Esophagus squamous epithelium (tissue), 5 donors: ENCODE results near the gene ATRNL1. TPM values are rescaled to one million over a fixed set of nuclear protein-coding genes. Genes with fewer than 3 reads are reported as not detected.

ENCODE experiments used
- DNase-seq: peaks from one replicate; lab custom pipeline; 2025; lab: John Stamatoyannopoulos, UW
- H3K27ac ChIP-seq, 4 donors: fragments of 200-600 bp; sonication (generic); one replicate each; pipeline ENCODE4 v1.5.1; 2016 to 2019; ENCODE audit warnings: mild to moderate bottlenecking in 1 of 4
- H3K27me3 ChIP-seq, 4 donors: fragments of 200-600 bp; sonication (generic); 1 replicate in 3 of 4; 2 replicates in 1 of 4; pipeline versions ENCODE4 v1.5.1 to v1.6.0; 2017 to 2021; ENCODE audit warnings: antibody characterized with exemption in 1 of 4
- H3K36me3 ChIP-seq, 3 donors: fragments of 200-600 bp; sonication (generic); one replicate each; pipeline ENCODE4 v1.5.1; 2016 to 2019
- H3K4me1 ChIP-seq, 3 donors: fragments of 200-600 bp; sonication (generic); one replicate each; pipeline ENCODE4 v1.5.1; 2017 to 2019
- H3K4me3 ChIP-seq, 4 donors: fragments of 200-600 bp; sonication (generic); 1 replicate in 3 of 4; 2 replicates in 1 of 4; pipeline ENCODE4 v1.5.1; 2016 to 2019; ENCODE audit warnings: mild to moderate bottlenecking in 2 of 4, moderate library complexity in 1 of 4
- H3K9me3 ChIP-seq, 3 donors: fragments of 200-600 bp; sonication (generic); one replicate each; pipeline ENCODE4 v1.5.1; 2016 to 2019
- POLR2A ChIP-seq, 4 donors: fragments of 450-650 bp; IDR thresholded peaks; one replicate each; pipeline ENCODE4 v1.6.1; 2017; ENCODE audit warnings: antibody characterized with exemption in 4 of 4, mild to moderate bottlenecking in 4 of 4, moderate library complexity in 3 of 4
- WGBS, 2 donors: methylation state at CpG; one replicate each; pipeline ENCODE4 v1.1.5; 2018; 5-methylcytosine and 5-hydroxymethylcytosine counted together
- intact Hi-C: fragments of 100-400 bp; cut with DNase I; formaldehyde crosslinking; loops from one replicate; pipeline ENCODE4 v1.15.0; 2022
- total RNA-seq, 4 donors: library from RNA; depleted of rRNA; stranded (reverse); fragments of >200 nt; gene quantifications; one replicate each; pipeline ENCODE4 v1.1.0, GENCODE V29; 2016
- TF ChIP-seq, protein P1 (sequence below), 6 experiments: fragments of 450-650 bp in 4 of 6; fragments of 200-600 bp in 2 of 6; sonication (generic) in 2 of 6; IDR thresholded peaks; one replicate each; pipeline ENCODE4 v1.5.1; 2016 to 2019; ENCODE audit warnings: antibody characterized with exemption in 6 of 6, mild to moderate bottlenecking in 4 of 6, moderate library complexity in 4 of 6
- donor health status: DM: yes; HTN: yes; CAD: no.

Gene ATRNL1
- total RNA-seq, 4 donors from 2014 or later: 0.64 to 15.1 (median 2.6) TPM

DNA sequence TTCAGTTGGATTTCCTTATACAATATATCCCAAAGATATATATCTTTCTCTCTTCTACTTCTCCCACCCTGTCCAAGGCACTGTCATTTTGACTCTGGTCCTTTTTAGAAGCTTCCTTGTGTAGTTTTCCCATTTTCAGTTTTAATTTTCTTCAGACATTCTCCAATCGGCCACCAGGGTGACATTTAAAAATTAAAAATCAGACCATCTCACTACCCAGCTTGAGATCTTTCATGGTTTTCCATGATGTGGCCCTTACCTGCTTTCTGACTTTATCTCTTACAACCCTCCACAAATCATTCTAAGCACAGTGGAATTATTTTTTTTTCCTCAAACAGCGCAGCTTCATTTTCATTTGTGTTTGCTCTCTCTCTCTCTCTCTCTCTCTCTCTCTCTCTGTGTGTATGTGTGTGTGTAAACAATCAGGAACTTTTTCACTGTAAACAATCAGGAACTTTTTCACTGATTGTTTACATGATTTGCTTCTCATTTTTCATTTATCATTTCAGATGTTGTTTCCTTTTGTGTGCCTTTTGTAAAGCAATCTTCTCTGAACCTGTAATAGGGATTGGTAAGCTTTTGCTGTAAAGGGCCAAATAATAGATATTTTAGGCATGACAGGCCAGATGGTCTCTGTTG is 348.9 kb downstream of the ATRNL1 start:
- 44 to 45% methylated on average over 2 of the region's 2 CpGs for WGBS, 2 donors
- no peaks in the 10 kb centered on the region for H3K4me1 ChIP-seq
- no peak for DNase-seq
- H3K27ac ChIP-seq: no peak overlapping the region
- H3K36me3 ChIP-seq: no peaks in the 10 kb centered on the region
- H3K9me3 ChIP-seq: no peaks in the 10 kb centered on the region
- TF ChIP-seq, protein P1, sequence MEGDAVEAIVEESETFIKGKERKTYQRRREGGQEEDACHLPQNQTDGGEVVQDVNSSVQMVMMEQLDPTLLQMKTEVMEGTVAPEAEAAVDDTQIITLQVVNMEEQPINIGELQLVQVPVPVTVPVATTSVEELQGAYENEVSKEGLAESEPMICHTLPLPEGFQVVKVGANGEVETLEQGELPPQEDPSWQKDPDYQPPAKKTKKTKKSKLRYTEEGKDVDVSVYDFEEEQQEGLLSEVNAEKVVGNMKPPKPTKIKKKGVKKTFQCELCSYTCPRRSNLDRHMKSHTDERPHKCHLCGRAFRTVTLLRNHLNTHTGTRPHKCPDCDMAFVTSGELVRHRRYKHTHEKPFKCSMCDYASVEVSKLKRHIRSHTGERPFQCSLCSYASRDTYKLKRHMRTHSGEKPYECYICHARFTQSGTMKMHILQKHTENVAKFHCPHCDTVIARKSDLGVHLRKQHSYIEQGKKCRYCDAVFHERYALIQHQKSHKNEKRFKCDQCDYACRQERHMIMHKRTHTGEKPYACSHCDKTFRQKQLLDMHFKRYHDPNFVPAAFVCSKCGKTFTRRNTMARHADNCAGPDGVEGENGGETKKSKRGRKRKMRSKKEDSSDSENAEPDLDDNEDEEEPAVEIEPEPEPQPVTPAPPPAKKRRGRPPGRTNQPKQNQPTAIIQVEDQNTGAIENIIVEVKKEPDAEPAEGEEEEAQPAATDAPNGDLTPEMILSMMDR (IDR thresholded peaks at IDR 0.05): no peak
- no peak overlapping the region for H3K4me3 ChIP-seq
- intact Hi-C loops: no loop called here
- no peaks in the 10 kb centered on the region for H3K27me3 ChIP-seq

DNA sequence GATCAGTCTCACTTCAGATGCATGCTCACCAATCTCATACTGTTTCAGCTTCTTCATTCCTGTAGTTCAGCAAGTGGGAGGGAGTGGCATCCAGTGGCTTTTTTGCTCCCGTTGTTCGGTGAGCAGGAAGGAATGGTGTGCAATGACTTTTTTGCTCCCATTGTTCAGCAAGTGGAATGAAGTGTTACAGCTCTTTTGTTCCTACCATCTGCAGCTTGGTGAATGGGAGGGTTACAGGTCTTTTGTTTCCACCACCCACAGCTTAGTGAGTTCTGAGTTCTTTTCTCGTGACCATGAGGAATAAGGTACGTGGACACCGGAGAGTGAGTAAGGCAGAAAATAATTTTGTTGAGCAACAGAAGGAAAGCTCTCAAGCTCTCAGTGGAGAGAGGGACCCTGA is 363.6 kb downstream of the ATRNL1 start:
- Histone ChIP-seq H3K9me3 (no peaks in the 10 kb centered on the region), H3K4me1 (no peaks in the 10 kb centered on the region), H3K27ac (no peak overlapping the region), H3K36me3 (no peaks in the 10 kb centered on the region), H3K4me3 (no peak overlapping the region), H3K27me3 (no peaks in the 10 kb centered on the region)
- WGBS, 2 donors: 83 to 92% methylated on average over 5 of the region's 5 CpGs
- intact Hi-C loops: no loop called here
- TF ChIP-seq, protein P1 (IDR thresholded peaks at IDR 0.05): no peak
- TF ChIP-seq POLR2A (IDR thresholded peaks at IDR 0.05): no peak
- DNase-seq: no peak

DNA sequence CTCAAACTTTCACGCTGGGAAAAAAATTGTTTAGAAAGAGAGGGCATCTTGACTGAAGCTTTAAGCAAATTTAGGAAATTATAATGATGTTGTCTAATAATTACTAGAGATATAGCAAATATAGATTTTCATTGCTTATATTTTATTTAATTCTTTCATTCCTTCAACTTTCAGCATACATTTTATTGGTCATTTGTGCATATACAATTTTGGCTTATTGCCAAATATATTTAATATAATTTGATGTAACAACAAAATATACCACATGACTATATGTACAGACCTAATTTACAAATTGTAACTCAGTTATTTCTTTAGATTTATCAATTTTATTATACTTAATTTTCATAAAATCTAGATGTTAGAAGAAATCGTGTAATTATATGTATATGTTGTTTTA is 390.1 kb downstream of the ATRNL1 start:
- no peaks in the 10 kb centered on the region for H3K9me3 ChIP-seq
- no peaks in the 10 kb centered on the region for H3K36me3 ChIP-seq
- WGBS, 2 donors: 85 to 88% methylated on average over 2 of the region's 2 CpGs
- intact Hi-C loops: no loop called here
- no peak for DNase-seq
- H3K4me3 ChIP-seq: no peak overlapping the region
- H3K27me3 ChIP-seq: no peaks in the 10 kb centered on the region
- H3K27ac ChIP-seq: no peak overlapping the region
- TF ChIP-seq, protein P1 (IDR thresholded peaks at IDR 0.05): no peak
- TF ChIP-seq POLR2A (IDR thresholded peaks at IDR 0.05): no peak
- H3K4me1 ChIP-seq: no peaks in the 10 kb centered on the region

DNA sequence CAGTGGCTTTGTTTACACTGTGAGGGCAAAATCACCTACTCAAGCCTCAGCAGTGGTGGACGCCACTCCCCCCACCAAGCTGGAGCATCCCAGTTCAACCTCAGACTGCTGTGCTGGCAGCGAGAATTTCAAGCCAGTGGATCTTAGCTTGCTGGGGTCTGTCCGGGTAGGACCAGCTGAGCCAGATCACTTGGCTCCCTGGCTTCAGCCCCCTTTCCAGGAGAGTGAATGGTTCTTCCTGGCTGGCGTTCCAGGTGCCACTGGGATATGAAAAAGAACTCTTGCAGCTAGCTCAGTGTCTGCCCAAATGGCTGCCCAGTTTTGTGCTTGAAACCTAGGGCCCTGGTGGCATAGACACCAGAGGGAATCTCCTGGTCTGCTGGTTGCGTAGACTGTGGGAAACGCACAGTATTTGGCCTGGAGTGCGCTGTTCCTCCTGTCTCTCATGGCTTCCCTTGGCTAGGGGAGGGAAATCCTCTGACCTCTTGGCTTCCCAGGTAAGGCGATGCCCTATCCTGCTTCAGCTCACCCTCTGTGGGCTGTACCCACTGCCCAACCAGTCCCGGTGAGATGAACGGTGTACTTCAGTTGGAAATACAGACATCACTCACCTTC is 398.5 kb downstream of the ATRNL1 start:
- Histone ChIP-seq H3K27me3 (no peaks in the 10 kb centered on the region), H3K4me1 (no peaks in the 10 kb centered on the region), H3K9me3 (peaks cover 0 to 5% (median 0%) of the 10 kb centered on the region in 3 donors), H3K4me3 (no peak overlapping the region), H3K36me3 (no peaks in the 10 kb centered on the region), H3K27ac (no peak overlapping the region)
- intact Hi-C loops: no loop called here
- no peak for DNase-seq
- TF ChIP-seq, protein P1 (IDR thresholded peaks at IDR 0.05): no peak
- TF ChIP-seq POLR2A (IDR thresholded peaks at IDR 0.05): no peak
- WGBS, 2 donors: 81 to 88% methylated on average over 4 to 5 of the region's 10 CpGs

DNA sequence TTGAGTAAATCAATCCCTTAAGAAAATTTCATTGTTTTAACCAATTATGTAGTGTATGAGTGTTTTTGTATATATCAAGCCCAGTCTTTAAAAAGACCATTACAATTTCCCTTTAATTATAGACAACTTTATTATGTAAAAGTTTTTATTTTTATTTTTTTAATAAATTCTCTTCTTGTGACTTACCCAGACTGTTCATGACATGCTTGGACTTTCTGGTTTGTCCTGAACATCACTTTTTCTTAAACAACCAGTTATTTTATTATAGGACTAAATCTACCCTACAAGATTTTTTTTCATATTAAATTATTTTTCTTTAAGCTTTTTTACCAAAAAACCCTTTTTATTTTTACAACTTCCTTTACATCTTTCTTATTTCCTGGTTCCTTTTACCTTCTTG is 410.4 kb downstream of the ATRNL1 start:
- H3K27ac ChIP-seq: no peak overlapping the region
- no peaks in the 10 kb centered on the region for H3K9me3 ChIP-seq
- no peaks in the 10 kb centered on the region for H3K36me3 ChIP-seq
- H3K4me1 ChIP-seq: no peaks in the 10 kb centered on the region
- TF ChIP-seq, protein P1 (IDR thresholded peaks at IDR 0.05): no peak
- TF ChIP-seq POLR2A (IDR thresholded peaks at IDR 0.05): no peak
- intact Hi-C loops: no loop called here
- no peak for DNase-seq
- no peaks in the 10 kb centered on the region for H3K27me3 ChIP-seq
- H3K4me3 ChIP-seq: no peak overlapping the region
